Testis (tissue), 3 donors: ENCODE data around the gene LDB1. TPM values are rescaled to one million over a fixed set of nuclear protein-coding genes. Genes with fewer than 3 reads are reported as not detected.

Experiments used
- DNase-seq: peaks from one replicate; pipeline ENCODE4 v3.0.0-alpha.2; 2019
- H3K27ac ChIP-seq, 2 donors: fragments of 200-600 bp; sonication (generic); one replicate each; pipeline ENCODE4 v1.5.1; 2019
- H3K27me3 ChIP-seq: fragments of 200-600 bp; sonication (generic); one replicate; pipeline ENCODE4 v1.5.1; 2019
- H3K36me3 ChIP-seq: fragments of 200-600 bp; sonication (generic); one replicate; pipeline ENCODE4 v1.5.1; 2017; ENCODE audit warnings: low read depth; ENCODE audit errors: missing control alignments
- H3K4me1 ChIP-seq: fragments of 200-600 bp; sonication (generic); one replicate; pipeline ENCODE4 v1.5.1; 2019
- H3K4me3 ChIP-seq, 2 donors: fragments of 200-600 bp; sonication (generic); one replicate each; pipeline ENCODE4 v1.5.1; 2017 to 2019
- H3K9me3 ChIP-seq: fragments of 200-600 bp; sonication (generic); one replicate; pipeline ENCODE4 v1.5.1; 2017
- CTCF ChIP-seq, 3 experiments: fragments of 450-650 bp in 2 of 3; fragments of 200-600 bp in 1 of 3; sonication (generic) in 1 of 3; IDR thresholded peaks; one replicate each; pipeline ENCODE4 v1.5.1; 2016 to 2019; ENCODE audit warnings: antibody characterized with exemption in 3 of 3, mild to moderate bottlenecking in 2 of 3, moderate library complexity in 1 of 3
- POLR2A ChIP-seq: fragments of 450-650 bp; IDR thresholded peaks from one replicate; pipeline ENCODE4 v1.6.1; 2017; ENCODE audit warnings: antibody characterized with exemption, mild to moderate bottlenecking, moderate library complexity
- WGBS, 2 donors: methylation state at CpG; one replicate each; pipeline ENCODE4 v1.1.5; 2018; 5-methylcytosine and 5-hydroxymethylcytosine counted together
- intact Hi-C: fragments of 100-400 bp; cut with DNase I; formaldehyde crosslinking; loops from one replicate; pipeline ENCODE4 v1.15.1; 2023; ENCODE audit warnings: low total_unique reads
- polyA plus RNA-seq: library from polyadenylated mRNA; stranded (reverse); fragments of 350-450 nt; fragmentation: Illumina TruSeq; extraction: RNeasy Lipid Tissue Mini Kit (QIAGEN cat#74804); gene quantifications from one replicate; pipeline ENCODE4 v1.2.3, GENCODE V29; 2014; ENCODE audit warnings: low read depth, low replicate concordance; ENCODE audit not compliant: insufficient read depth
- total RNA-seq, 2 donors: library from RNA; depleted of rRNA; stranded (reverse); fragments of >200 nt; gene quantifications; one replicate each; pipeline ENCODE4 v1.2.3, GENCODE V29; 2016

LDB1 gene
- total and polyA plus RNA-seq, 3 donors from 2014 or later, result 64.2 to 90.5 (median 80.0) TPM

GRCh38 chr10:102147561-102147960, 27.4 kb upstream of the LDB1 start:
- WGBS, 2 donors, result 89 to 93% methylated on average over 1 of the region's 1 CpG
- intact Hi-C loops, result no loop called here
- DNase-seq, result no peak
- Histone ChIP-seq H3K27ac (no peak overlapping the region), H3K27me3 (no peaks in the 10 kb centered on the region), H3K36me3 (no peaks in the 10 kb centered on the region), H3K9me3 (no peaks in the 10 kb centered on the region), H3K4me3 (no peak overlapping the region), H3K4me1 (peaks cover 5% of the 10 kb centered on the region)
- no peak for TF ChIP-seq CTCF (IDR thresholded peaks at IDR 0.05)
- TF ChIP-seq POLR2A, result no peak

- WGBS, 2 donors, result 78 to 93% methylated on average over 11 to 17 of the region's 17 CpGs
- Histone ChIP-seq H3K36me3 (no peaks in the 10 kb centered on the region), H3K4me1 (peaks cover 5% of the 10 kb centered on the region)
Observed at GRCh38 chr10:102146971-102147428, 26.8 kb upstream of the LDB1 start.

GRCh38 chr10:102141583-102142107, 21.5 kb upstream of the LDB1 start:
- no peak for DNase-seq
- 81 to 88% methylated on average over 3 to 4 of the region's 4 CpGs for WGBS, 2 donors
- no peaks in the 10 kb centered on the region for H3K4me1 ChIP-seq
- intact Hi-C loops, result no loop called here
- H3K9me3 ChIP-seq, result no peaks in the 10 kb centered on the region
- H3K27me3 ChIP-seq, result no peaks in the 10 kb centered on the region
- H3K36me3 ChIP-seq, result no peaks in the 10 kb centered on the region
- no peak overlapping the region for H3K4me3 ChIP-seq
- no peak overlapping the region for H3K27ac ChIP-seq
- TF ChIP-seq POLR2A (no peak), CTCF (IDR thresholded peaks at IDR 0.05) (no peak)

More at GRCh38 chr10:102146971-102147428, 26.8 kb upstream of the LDB1 start:
- H3K27ac ChIP-seq, result no peak overlapping the region
- H3K4me3 ChIP-seq, result no peak overlapping the region
- no peak for DNase-seq
- no peaks in the 10 kb centered on the region for H3K9me3 ChIP-seq
- intact Hi-C loops, result no loop called here
- TF ChIP-seq CTCF (IDR thresholded peaks at IDR 0.05) (no peak), POLR2A (no peak)
- H3K27me3 ChIP-seq, result no peaks in the 10 kb centered on the region

GRCh38 chr10:102140913-102141540, 20.9 kb upstream of the LDB1 start:
- DNase-seq, result no peak
- no peaks in the 10 kb centered on the region for H3K27me3 ChIP-seq
- no peaks in the 10 kb centered on the region for H3K9me3 ChIP-seq
- 91 to 94% methylated on average over 5 of the region's 5 CpGs for WGBS, 2 donors
- intact Hi-C loops, result no loop called here
- no peak overlapping the region for H3K27ac ChIP-seq
- TF ChIP-seq POLR2A (no peak), CTCF (IDR thresholded peaks at IDR 0.05) (no peak)
- H3K4me3 ChIP-seq, result no peak overlapping the region
- H3K36me3 ChIP-seq, result no peaks in the 10 kb centered on the region
- no peaks in the 10 kb centered on the region for H3K4me1 ChIP-seq

- no peak overlapping the region for H3K27ac ChIP-seq
- no peaks in the 10 kb centered on the region for H3K9me3 ChIP-seq
- H3K36me3 ChIP-seq, result no peaks in the 10 kb centered on the region
- no peak overlapping the region for H3K4me3 ChIP-seq
- no peak for DNase-seq
- no peaks in the 10 kb centered on the region for H3K27me3 ChIP-seq
- TF ChIP-seq CTCF (IDR thresholded peaks at IDR 0.05) (no peak), POLR2A (no peak)
- 84 to 100% methylated on average over 3 to 4 of the region's 4 CpGs for WGBS, 2 donors
- intact Hi-C loops, result no loop called here
- H3K4me1 ChIP-seq, result no peaks in the 10 kb centered on the region
Observed at GRCh38 chr10:102140218-102140617, 20.1 kb upstream of the LDB1 start.
